RWPE1 (cell line): Measurements from ENCODE around the gene HACE1.
A peak's percentile ranks its signal among the peaks of the same experiment; 100 is the strongest.

Experiments used
- CTCF ChIA-PET: fragments of 350-600 bp; sonication (Branson Sonifier 250); formaldehyde crosslinking; extraction: SDS; loops from one replicate; lab custom pipeline; 2021; lab: Yijun Ruan, JAX
- POLR2A ChIA-PET: fragments of 400-600 bp; formaldehyde crosslinking; extraction: SDS; loops from one replicate; lab custom pipeline; 2020; ENCODE audit warnings: antibody characterized with exemption; ENCODE audit not compliant: low non-redundant PET; lab: Yijun Ruan, JAX
- DNase-seq: peaks from one replicate; pipeline ENCODE4 v3.0.0; 2012; ENCODE audit warnings: low spot score
- H3K27ac ChIP-seq: fragments of 450-650 bp; 2 replicates; pipeline ENCODE4 v1.5.1; 2017
- CTCF ChIP-seq: fragments of 450-650 bp; conservative IDR thresholded peaks from 2 replicates; pipeline ENCODE4 v1.5.1; 2017; ENCODE audit warnings: low read depth, mild to moderate bottlenecking

HACE1 gene

GRCh38 chr6:104799134-104799657 is 60.5 kb downstream of the HACE1 start:
- ChIA-PET CTCF (no interaction called here), POLR2A (no interaction called here)
- TF ChIP-seq CTCF: no peak
- DNase-seq: no peak
- no peak overlapping the region for H3K27ac ChIP-seq

GRCh38 chr6:104796031-104796785 is 63.5 kb downstream of the HACE1 start:
- no peak for TF ChIP-seq CTCF
- ChIA-PET POLR2A (no interaction called here), CTCF (interaction anchor here (0.7 kb wide), 1 partner anchor 260 kb away, joined by 3 read pairs; no protein-coding TSS in a partner anchor)
- no peak overlapping the region for H3K27ac ChIP-seq
- no peak for DNase-seq

DNA sequence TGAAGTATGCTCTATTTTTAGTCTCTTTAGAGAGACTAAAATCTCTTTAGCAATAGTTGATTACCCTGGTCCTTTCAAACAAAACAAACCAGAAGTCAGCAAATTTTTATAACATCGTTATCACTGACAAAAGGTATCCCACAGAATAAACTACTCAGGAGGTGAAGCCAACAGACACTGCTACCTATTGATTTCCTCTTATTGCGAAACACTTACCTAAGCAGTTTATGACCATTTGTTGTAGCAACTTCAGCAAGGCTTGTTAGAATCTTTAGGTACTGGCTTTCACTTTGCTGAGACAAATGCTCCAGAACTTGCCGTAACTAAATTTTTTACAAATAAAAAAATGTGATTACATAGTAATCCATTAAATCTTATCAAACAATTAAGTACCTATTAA is 64.4 kb downstream of the HACE1 start:
- ChIA-PET POLR2A (no interaction called here), CTCF (no interaction called here)
- no peak for DNase-seq
- TF ChIP-seq CTCF: no peak
- no peak overlapping the region for H3K27ac ChIP-seq

GRCh38 chr6:104789770-104790190 is 69.9 kb downstream of the HACE1 start:
- TF ChIP-seq CTCF: peak; percentile 51
- peak; percentile 17 for DNase-seq
- no peak overlapping the region for H3K27ac ChIP-seq
- ChIA-PET CTCF (interaction anchor here (0.6 to 1.6 kb wide), 8 partner anchors 10 to 1653 kb away, joined by 3 to 10 read pairs (median 4); no protein-coding TSS in a partner anchor), POLR2A (no interaction called here)

- CTCF ChIA-PET: interaction anchor here (1.6 kb wide), 1 partner anchor 14 kb away, joined by 3 read pairs; no protein-coding TSS in a partner anchor
- no peak for DNase-seq
- no peak for TF ChIP-seq CTCF
- no peak overlapping the region for H3K27ac ChIP-seq
- POLR2A ChIA-PET: no interaction called here
These were observed 71.3 kb downstream of the HACE1 start for GRCh38 chr6:104788400-104788799.

GRCh38 chr6:104787305-104787704 is 72.4 kb downstream of the HACE1 start:
- POLR2A ChIA-PET: no interaction called here

More at GRCh38 chr6:104787305-104787704, 72.4 kb downstream of the HACE1 start:
- H3K27ac ChIP-seq: no peak overlapping the region
- no peak for DNase-seq
- CTCF ChIA-PET: interaction anchor here (0.6 kb wide), 1 partner anchor 12 kb away, joined by 3 read pairs; no protein-coding TSS in a partner anchor
- TF ChIP-seq CTCF: no peak
